Measurements from ENCODE around the gene TLK1.

DNA sequence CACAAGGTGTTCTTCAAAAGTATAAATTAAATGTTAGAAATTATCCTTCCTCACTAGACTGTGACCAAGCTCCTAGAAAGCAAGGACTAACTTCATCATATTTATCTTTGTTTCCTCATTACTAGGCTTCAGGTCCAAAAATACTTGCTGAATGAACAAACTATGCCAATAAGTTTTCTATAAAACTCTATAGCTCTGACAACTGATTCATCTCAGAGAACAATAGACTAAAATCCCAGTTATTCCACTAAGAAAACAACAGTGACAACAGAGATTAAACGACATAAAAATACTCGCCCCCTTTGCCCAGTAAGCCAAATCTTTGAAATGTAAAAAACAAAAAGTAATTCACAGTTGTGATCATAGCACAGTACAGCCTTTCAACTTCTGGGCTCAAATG, 13.6 kb downstream of the TLK1 start:
- TF ChIP-seq, protein P1, sequence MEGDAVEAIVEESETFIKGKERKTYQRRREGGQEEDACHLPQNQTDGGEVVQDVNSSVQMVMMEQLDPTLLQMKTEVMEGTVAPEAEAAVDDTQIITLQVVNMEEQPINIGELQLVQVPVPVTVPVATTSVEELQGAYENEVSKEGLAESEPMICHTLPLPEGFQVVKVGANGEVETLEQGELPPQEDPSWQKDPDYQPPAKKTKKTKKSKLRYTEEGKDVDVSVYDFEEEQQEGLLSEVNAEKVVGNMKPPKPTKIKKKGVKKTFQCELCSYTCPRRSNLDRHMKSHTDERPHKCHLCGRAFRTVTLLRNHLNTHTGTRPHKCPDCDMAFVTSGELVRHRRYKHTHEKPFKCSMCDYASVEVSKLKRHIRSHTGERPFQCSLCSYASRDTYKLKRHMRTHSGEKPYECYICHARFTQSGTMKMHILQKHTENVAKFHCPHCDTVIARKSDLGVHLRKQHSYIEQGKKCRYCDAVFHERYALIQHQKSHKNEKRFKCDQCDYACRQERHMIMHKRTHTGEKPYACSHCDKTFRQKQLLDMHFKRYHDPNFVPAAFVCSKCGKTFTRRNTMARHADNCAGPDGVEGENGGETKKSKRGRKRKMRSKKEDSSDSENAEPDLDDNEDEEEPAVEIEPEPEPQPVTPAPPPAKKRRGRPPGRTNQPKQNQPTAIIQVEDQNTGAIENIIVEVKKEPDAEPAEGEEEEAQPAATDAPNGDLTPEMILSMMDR (conservative IDR thresholded peaks at IDR 0.05; ENCODE audit: low read length) = no peak
- TF ChIP-seq EZH2phosphoT487 (IDR thresholded peaks at IDR 0.05; ENCODE audit: borderline replicate concordance, low read depth, low read length) = no peak
